ENCODE measurements around the gene COX11.

COX11 gene

DNA sequence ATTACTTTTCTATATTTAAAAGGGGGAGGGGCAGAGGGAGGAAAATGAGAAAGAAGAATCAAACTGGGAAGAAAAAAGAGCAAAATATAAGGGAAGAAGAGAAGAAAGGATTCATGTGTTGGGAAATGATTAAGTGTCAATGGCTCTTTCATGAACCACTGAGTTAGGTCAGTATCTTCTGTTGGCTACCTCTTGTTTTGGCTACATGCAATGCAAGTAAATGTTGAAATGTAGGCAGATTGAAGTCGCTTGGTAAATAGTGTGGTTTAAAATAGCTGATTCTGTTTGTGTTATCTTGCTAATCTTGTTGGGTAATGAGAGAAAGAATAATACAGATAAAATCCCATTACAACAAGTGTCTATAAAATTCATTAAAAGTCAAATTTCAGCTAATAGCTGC, 27.2 kb downstream of the COX11 start:
- no peaks in the 10 kb centered on the region for H3K36me3 Mint-ChIP-seq
- H3K9me3 Mint-ChIP-seq (ENCODE audit: low read depth), result no peaks in the 10 kb centered on the region
- H3K27ac Mint-ChIP-seq, result no peak overlapping the region
- no peak overlapping the region for H3K4me3 Mint-ChIP-seq
- peaks cover 5% of the 10 kb centered on the region for H3K27me3 Mint-ChIP-seq
- no peaks in the 10 kb centered on the region for H3K4me1 Mint-ChIP-seq (ENCODE audit: low read depth)

DNA sequence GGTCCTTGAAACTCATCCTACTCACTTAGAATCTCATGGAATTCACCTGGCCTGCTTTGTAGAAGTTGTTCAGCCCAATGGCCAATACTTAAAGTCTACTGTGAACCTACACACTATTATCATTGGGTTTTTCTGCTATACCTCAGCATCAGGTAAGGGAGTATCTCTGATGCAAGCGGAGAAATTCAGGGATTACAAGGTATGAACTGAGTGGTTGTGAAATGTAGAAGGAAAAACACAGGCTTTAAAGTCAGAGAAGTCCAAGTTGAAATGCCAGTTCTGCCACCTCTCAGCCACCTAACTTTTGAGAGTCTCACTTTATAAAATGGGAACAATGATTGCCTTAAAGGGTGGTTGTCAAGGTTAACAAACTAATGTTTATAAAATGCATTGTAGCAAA, 31.0 kb downstream of the COX11 start:
- H3K4me1 Mint-ChIP-seq (ENCODE audit: low read depth), result no peaks in the 10 kb centered on the region
- H3K9me3 Mint-ChIP-seq (ENCODE audit: low read depth), result no peaks in the 10 kb centered on the region
- H3K27ac Mint-ChIP-seq, result no peak overlapping the region
- no peak overlapping the region for H3K4me3 Mint-ChIP-seq
- H3K36me3 Mint-ChIP-seq, result no peaks in the 10 kb centered on the region
- no peaks in the 10 kb centered on the region for H3K27me3 Mint-ChIP-seq

DNA sequence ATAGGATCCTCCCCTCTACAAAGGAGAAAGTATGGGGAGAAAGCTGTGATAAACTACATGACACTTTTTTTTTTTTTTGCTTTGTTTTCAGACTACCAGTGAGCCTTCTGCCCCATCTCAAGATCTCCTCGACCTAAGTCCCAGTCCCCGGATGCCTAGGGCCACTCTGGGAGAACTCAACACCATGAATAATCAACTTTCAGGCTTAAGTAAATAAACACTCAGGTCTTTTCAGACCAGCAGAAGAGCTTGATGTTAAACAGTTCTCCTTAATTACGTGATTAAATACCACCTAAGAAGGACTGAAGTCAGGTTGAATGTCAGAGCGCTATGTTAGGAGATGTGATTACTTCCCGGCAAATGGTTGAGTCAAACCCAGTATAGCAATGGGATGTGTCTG, 31.4 kb downstream of the COX11 start:
- H3K36me3 Mint-ChIP-seq, result no peaks in the 10 kb centered on the region
- no peak overlapping the region for H3K27ac Mint-ChIP-seq

DNA sequence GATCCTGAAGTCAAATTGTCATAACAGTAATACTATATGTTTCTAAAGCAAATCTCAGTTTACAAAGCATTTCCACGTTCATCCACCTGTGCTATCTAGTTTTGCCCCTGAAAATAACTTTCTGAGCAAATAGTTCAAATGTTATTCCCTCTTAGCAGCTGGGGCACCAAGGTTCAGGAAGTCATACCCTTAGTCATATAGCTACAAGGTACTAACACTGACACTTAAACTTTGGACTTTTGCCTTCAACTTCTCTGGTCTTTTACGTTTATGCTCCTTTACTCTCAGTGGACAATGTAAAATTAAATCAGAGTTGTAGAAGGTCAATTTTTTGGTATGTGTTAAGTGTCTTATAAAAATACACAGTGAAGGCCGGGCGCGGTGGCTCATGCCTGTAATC, 33.0 kb downstream of the COX11 start:
- no peaks in the 10 kb centered on the region for H3K27me3 Mint-ChIP-seq
- no peak overlapping the region for H3K4me3 Mint-ChIP-seq
- no peaks in the 10 kb centered on the region for H3K36me3 Mint-ChIP-seq
- H3K9me3 Mint-ChIP-seq (ENCODE audit: low read depth), result no peaks in the 10 kb centered on the region
- no peaks in the 10 kb centered on the region for H3K4me1 Mint-ChIP-seq (ENCODE audit: low read depth)
- no peak overlapping the region for H3K27ac Mint-ChIP-seq

More for the DNA sequence above, 31.4 kb downstream of the COX11 start:
- H3K27me3 Mint-ChIP-seq, result no peaks in the 10 kb centered on the region
- no peaks in the 10 kb centered on the region for H3K9me3 Mint-ChIP-seq (ENCODE audit: low read depth)
- H3K4me1 Mint-ChIP-seq (ENCODE audit: low read depth), result no peaks in the 10 kb centered on the region
- no peak overlapping the region for H3K4me3 Mint-ChIP-seq

DNA sequence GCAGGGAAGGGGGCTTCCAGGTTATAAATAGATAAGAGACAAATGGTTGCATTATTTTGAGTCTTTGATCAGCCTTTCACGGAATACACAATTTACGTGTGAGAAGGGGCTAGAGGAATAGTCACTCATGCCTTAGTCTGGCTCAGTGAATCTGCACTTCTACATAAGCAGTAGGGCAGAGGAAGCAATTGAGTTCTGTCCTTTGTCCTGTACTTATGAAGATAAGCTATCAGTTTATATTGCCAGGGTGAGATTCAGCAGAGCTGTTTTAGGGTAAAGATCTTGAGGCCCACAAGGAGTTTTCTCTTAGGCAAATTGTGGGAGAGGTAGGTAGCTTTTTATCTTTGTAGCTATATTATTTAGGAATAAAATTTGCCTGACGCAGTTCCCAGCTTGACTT, 34.5 kb downstream of the COX11 start:
- Mint-ChIP-seq H3K36me3 (no peaks in the 10 kb centered on the region), H3K27ac (no peak overlapping the region)

DNA sequence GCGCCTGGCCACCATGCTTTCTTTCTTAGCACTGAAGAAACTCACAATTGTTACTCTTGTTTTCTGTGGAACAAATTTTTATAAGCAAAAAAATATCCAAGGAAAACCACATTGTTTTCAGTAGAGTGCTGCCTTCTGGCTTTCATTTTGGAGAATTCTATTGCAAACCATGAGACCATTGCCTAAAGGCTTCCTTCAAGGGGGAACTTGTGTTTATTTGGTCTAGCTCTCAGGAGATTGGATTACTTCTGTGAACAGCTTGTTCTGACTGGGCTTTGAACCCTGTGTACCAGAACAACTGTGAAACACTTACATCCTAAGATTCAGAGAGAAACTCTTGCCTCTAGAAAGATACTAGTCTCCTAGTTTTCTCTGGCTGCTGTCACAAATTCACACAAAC, 35.7 kb downstream of the COX11 start:
- Mint-ChIP-seq H3K4me1 (ENCODE audit: low read depth) (no peaks in the 10 kb centered on the region), H3K4me3 (no peak overlapping the region), H3K9me3 (ENCODE audit: low read depth) (no peaks in the 10 kb centered on the region), H3K27ac (no peak overlapping the region), H3K36me3 (no peaks in the 10 kb centered on the region), H3K27me3 (peaks cover 5% of the 10 kb centered on the region)

More for the DNA sequence above, 34.5 kb downstream of the COX11 start:
- no peak overlapping the region for H3K4me3 Mint-ChIP-seq
- H3K27me3 Mint-ChIP-seq, result peaks cover 2% of the 10 kb centered on the region
- H3K9me3 Mint-ChIP-seq (ENCODE audit: low read depth), result no peaks in the 10 kb centered on the region
- no peaks in the 10 kb centered on the region for H3K4me1 Mint-ChIP-seq (ENCODE audit: low read depth)

DNA sequence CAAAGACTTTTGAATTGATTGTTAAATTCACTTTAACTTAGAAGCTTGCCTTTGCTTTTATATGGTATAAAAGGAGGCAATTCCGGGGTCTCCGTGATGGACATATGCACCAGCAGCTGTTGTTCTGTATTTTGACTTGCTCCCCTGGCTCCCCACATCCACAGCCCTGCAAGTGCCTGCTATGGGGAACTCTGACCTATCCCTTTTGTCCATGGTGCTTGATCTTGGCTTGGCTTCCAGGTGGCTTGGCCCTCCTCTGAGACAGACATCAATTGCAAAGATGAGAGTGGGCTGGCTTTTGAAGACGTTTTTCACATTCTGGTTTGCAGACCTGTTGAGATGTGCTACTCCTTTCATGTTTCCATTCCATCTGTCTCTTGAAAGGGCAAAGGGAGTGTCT, 40.9 kb downstream of the COX11 start:
- H3K4me1 Mint-ChIP-seq (ENCODE audit: low read depth), result no peaks in the 10 kb centered on the region
- H3K27me3 Mint-ChIP-seq, result peaks cover 11% of the 10 kb centered on the region
- H3K9me3 Mint-ChIP-seq (ENCODE audit: low read depth), result no peaks in the 10 kb centered on the region
- no peak overlapping the region for H3K4me3 Mint-ChIP-seq
- H3K27ac Mint-ChIP-seq, result no peak overlapping the region
- H3K36me3 Mint-ChIP-seq, result no peaks in the 10 kb centered on the region

DNA sequence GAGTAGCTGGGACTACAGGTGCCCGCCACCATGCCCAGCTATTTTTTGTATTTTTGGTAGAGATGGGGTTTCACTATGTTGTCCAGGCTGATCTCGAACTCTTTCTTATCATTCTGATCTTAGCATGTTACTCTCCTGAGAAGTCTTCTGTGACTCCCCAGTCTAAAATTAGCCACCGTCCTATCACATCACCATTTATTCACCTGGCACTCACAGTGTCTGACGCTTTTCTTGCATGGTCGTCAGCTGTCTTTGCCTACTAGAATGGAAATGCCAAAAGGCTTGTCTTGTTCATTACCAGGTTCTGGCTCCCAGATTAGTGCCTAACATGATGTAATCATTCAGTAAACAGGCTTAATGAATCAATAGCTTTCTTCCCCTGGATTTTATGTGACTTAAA, 44.0 kb downstream of the COX11 start:
- Mint-ChIP-seq H3K36me3 (no peaks in the 10 kb centered on the region), H3K27ac (no peak overlapping the region), H3K9me3 (ENCODE audit: low read depth) (no peaks in the 10 kb centered on the region), H3K27me3 (peaks cover 9% of the 10 kb centered on the region), H3K4me3 (no peak overlapping the region), H3K4me1 (ENCODE audit: low read depth) (no peaks in the 10 kb centered on the region)

DNA sequence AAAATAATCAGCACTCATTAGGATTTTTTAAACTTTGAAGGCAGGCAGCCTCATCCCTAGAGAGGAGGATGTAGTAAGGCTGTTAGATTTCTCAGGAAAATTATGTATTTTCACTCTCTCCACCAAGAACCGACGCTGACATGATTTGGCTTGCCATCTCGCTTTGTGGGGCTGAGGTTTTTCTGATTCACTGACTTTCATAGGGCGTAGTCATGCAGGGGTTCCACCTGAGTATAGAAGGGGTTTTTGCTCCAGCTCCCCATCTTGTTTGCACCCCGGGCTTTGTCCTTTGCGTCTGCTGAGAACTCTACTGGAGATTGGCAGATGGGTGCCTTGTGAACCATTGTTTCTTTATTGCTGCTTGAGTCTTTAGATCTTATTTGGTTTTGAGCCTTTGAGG, 47.6 kb downstream of the COX11 start:
- Mint-ChIP-seq H3K27ac (no peak overlapping the region), H3K9me3 (ENCODE audit: low read depth) (peaks cover 6% of the 10 kb centered on the region), H3K36me3 (no peaks in the 10 kb centered on the region), H3K4me1 (ENCODE audit: low read depth) (no peaks in the 10 kb centered on the region), H3K4me3 (no peak overlapping the region), H3K27me3 (peaks cover 4% of the 10 kb centered on the region)

DNA sequence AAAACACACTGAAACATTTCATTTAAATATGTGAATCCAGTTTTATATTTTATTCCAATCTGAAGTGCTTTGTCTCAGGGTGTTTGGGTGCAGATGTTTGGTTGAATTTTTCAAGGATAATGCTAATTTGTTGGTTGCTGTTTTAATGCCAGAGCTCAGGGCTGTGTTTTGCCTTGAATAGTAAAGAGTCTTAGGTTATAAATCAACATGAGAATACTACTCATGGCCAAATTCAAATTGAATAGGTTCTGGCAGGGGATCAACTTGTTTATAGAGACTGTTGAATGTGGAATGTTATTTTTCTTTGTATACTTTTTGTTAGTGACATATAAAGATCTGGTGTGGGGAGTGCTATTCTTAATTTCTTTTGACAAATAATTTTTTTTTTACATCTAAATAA, 49.0 kb downstream of the COX11 start:
- no peaks in the 10 kb centered on the region for H3K4me1 Mint-ChIP-seq (ENCODE audit: low read depth)
- no peak overlapping the region for H3K4me3 Mint-ChIP-seq
- peaks cover 6% of the 10 kb centered on the region for H3K9me3 Mint-ChIP-seq (ENCODE audit: low read depth)
- no peak overlapping the region for H3K27ac Mint-ChIP-seq
- no peaks in the 10 kb centered on the region for H3K27me3 Mint-ChIP-seq
- no peaks in the 10 kb centered on the region for H3K36me3 Mint-ChIP-seq

DNA sequence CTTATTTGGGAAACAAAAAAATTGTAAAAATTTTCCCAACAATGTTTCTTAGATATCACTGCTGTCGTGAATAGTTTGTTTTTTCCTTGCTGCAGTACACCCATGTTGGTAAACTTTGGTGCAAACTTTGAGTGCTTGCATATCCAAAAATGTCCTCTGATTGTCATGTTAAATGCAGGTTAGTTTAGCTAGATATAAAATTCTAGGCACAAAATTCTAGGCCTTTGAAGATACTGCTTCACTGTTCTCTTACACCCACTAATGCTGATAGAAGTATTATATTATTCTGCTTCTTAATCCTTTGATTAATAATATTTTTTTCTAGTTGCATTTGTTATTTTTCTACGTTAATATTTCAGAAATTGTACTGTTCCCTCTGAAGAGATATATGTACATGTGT, 51.7 kb downstream of the COX11 start:
- H3K27ac Mint-ChIP-seq, result no peak overlapping the region
- H3K27me3 Mint-ChIP-seq, result no peaks in the 10 kb centered on the region
- no peak overlapping the region for H3K4me3 Mint-ChIP-seq
- H3K36me3 Mint-ChIP-seq, result no peaks in the 10 kb centered on the region
- H3K4me1 Mint-ChIP-seq (ENCODE audit: low read depth), result no peaks in the 10 kb centered on the region
- H3K9me3 Mint-ChIP-seq (ENCODE audit: low read depth), result peaks cover 6% of the 10 kb centered on the region
